B cell (primary cell): ENCODE data around the gene NT5C3A.

ENCODE experiments used
- EZH2 ChIP-seq: IDR thresholded peaks from 2 replicates; pipeline ENCODE4 v1.6.1; 2012; ENCODE audit warnings: borderline replicate concordance, low read depth, mild to moderate bottlenecking, moderate library complexity, low read length; ENCODE audit not compliant: insufficient read depth, poor library complexity, severe bottlenecking
- TF ChIP-seq, protein P1 (sequence below): fragments of 200-600 bp; IDR thresholded peaks from one replicate; pipeline ENCODE4 v1.8.0; 2022; ENCODE audit warnings: antibody characterized with exemption, mild to moderate bottlenecking

DNA sequence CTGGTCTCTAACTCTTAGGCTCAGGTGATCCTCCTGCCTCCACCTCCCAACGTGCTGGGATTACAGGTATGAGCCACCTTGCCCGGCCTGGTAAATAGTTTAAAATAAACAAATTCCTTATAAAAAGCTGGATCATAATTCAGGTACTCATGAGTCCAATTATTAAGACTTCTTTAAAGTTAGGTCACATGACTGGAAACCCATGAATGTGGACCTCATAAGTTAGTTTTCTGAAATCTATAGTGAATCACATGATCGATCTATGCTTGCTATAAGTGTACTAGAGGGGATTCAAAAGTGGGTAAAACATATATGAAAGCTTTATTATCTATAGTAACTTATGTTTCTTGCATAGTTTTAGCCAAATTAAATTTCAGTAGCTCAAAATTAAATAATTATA, 14.3 kb downstream of the NT5C3A start:
- TF ChIP-seq, protein P1, sequence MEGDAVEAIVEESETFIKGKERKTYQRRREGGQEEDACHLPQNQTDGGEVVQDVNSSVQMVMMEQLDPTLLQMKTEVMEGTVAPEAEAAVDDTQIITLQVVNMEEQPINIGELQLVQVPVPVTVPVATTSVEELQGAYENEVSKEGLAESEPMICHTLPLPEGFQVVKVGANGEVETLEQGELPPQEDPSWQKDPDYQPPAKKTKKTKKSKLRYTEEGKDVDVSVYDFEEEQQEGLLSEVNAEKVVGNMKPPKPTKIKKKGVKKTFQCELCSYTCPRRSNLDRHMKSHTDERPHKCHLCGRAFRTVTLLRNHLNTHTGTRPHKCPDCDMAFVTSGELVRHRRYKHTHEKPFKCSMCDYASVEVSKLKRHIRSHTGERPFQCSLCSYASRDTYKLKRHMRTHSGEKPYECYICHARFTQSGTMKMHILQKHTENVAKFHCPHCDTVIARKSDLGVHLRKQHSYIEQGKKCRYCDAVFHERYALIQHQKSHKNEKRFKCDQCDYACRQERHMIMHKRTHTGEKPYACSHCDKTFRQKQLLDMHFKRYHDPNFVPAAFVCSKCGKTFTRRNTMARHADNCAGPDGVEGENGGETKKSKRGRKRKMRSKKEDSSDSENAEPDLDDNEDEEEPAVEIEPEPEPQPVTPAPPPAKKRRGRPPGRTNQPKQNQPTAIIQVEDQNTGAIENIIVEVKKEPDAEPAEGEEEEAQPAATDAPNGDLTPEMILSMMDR: no peak
- no peak for TF ChIP-seq EZH2
